ENCODE data around the gene IGFBP3.
A peak's percentile ranks its signal among the peaks of the same experiment; 100 is the strongest.
"Not testable (repeated sequence)": the region's sequence is repeated elsewhere in the genome, so short reads cannot be mapped to it uniquely, and the experiment has no call there.

The IGFBP3 gene

GRCh38 chr7:45920502-45921380, at the start of gene IGFBP3:
Gene IGFBP3, minus strand, starts transcription at chr7:45921272. Its CDS starts 132 bp downstream, at chr7:45921140.
- DNase-seq = peak; percentile 18

- no peak for DNase-seq
Observed at GRCh38 chr7:45970454-45970853, 49.4 kb upstream of the IGFBP3 start.

GRCh38 chr7:45969940-45970339, 48.9 kb upstream of the IGFBP3 start:
- DNase-seq = no peak

- no peak for DNase-seq
Observed at GRCh38 chr7:45968856-45969541, 47.9 kb upstream of the IGFBP3 start.

GRCh38 chr7:45968312-45968711, 47.2 kb upstream of the IGFBP3 start:
- no peak for DNase-seq

GRCh38 chr7:45967591-45968157, 46.6 kb upstream of the IGFBP3 start:
- no peak for DNase-seq

GRCh38 chr7:45962861-45963260, 41.8 kb upstream of the IGFBP3 start:
- DNase-seq = no peak

- DNase-seq = no peak
Observed at GRCh38 chr7:45957721-45958120, 36.6 kb upstream of the IGFBP3 start.

- no peak for DNase-seq
Observed at GRCh38 chr7:45955286-45955685, 34.2 kb upstream of the IGFBP3 start.

- DNase-seq = not testable (repeated sequence)
Observed at GRCh38 chr7:45953055-45953454, 32.0 kb upstream of the IGFBP3 start.

- DNase-seq = no peak
Observed at GRCh38 chr7:45944058-45944457, 23.0 kb upstream of the IGFBP3 start.

GRCh38 chr7:45940939-45941338, 19.9 kb upstream of the IGFBP3 start:
- DNase-seq = no peak

GRCh38 chr7:45940237-45940781, 19.2 kb upstream of the IGFBP3 start:
- DNase-seq = peak; percentile 35

GRCh38 chr7:45939574-45939973, 18.5 kb upstream of the IGFBP3 start:
- no peak for DNase-seq

- DNase-seq = no peak
Observed at GRCh38 chr7:45938626-45939302, 17.7 kb upstream of the IGFBP3 start.

- DNase-seq = no peak
Observed at GRCh38 chr7:45937862-45938261, 16.8 kb upstream of the IGFBP3 start.

GRCh38 chr7:45937301-45937700, 16.2 kb upstream of the IGFBP3 start:
- DNase-seq = no peak

GRCh38 chr7:45930967-45931366, 9.9 kb upstream of the IGFBP3 start:
- no peak for DNase-seq

GRCh38 chr7:45927721-45928120, 6.6 kb upstream of the IGFBP3 start:
- DNase-seq = peak; percentile 23

GRCh38 chr7:45924283-45924682, 3.2 kb upstream of the IGFBP3 start:
- DNase-seq = no peak

- DNase-seq = no peak
Observed at GRCh38 chr7:45923818-45924217, 2.7 kb upstream of the IGFBP3 start.

GRCh38 chr7:45923290-45923689, 2.2 kb upstream of the IGFBP3 start:
- peak; percentile 40 for DNase-seq

- DNase-seq = peak; percentile 33
Observed at GRCh38 chr7:45922810-45923209, 1.7 kb upstream of the IGFBP3 start.

Measured in CD4-positive, alpha-beta T cell treated with Interleukin-4 for 4 hours (primary cell).